HepG2 (cell line): ENCODE data around the gene SIRT1. TPM values are rescaled to one million over a fixed set of nuclear protein-coding genes. Genes with fewer than 3 reads are reported as not detected.

Experiments
- BCL3 ChIP-seq: sonication (generic); formaldehyde crosslinking; IDR thresholded peaks from 2 replicates; pipeline ENCODE4 v1.5.1; 2020; ENCODE audit warnings: mild to moderate bottlenecking, missing genetic modification reagents, moderate library complexity
- CHD2 ChIP-seq: IDR thresholded peaks from 2 replicates; pipeline ENCODE4 v1.6.1; 2011; ENCODE audit warnings: low read depth, low read length, improper control_type of control experiment
- ETV6 ChIP-seq: sonication (generic); formaldehyde crosslinking; conservative IDR thresholded peaks from 2 replicates; pipeline ENCODE4 v1.4.0; 2020; ENCODE audit warnings: missing genetic modification reagents
- GATAD1 ChIP-seq: IDR thresholded peaks from 2 replicates; pipeline ENCODE4 v1.6.1; 2016; ENCODE audit warnings: missing genetic modification reagents, missing compliant biosample characterization
- HCFC1 ChIP-seq: fragments of 150-350 bp; IDR thresholded peaks from 2 replicates; pipeline ENCODE4 v1.6.1; 2014; ENCODE audit warnings: low read depth, low read length
- HDAC1 ChIP-seq: sonication (generic); formaldehyde crosslinking; IDR thresholded peaks from 2 replicates; pipeline ENCODE4 v1.5.1; 2020; ENCODE audit warnings: mild to moderate bottlenecking, missing genetic modification reagents
- HES4 ChIP-seq: sonication (generic); formaldehyde crosslinking; IDR thresholded peaks from 2 replicates; pipeline ENCODE4 v1.9.0; 2021; ENCODE audit warnings: mild to moderate bottlenecking, missing genetic modification reagents, borderline replicate concordance
- HMG20A ChIP-seq: IDR thresholded peaks from 2 replicates; pipeline ENCODE4 v1.6.1; 2016; ENCODE audit warnings: borderline replicate concordance
- NR2F6 ChIP-seq, 2 experiments: IDR thresholded peaks; 2 replicates each; pipeline ENCODE4 v1.6.1; 2016; ENCODE audit warnings: antibody characterized with exemption in 1 of 2, mild to moderate bottlenecking in 1 of 2
- POLR2AphosphoS5 ChIP-seq: IDR thresholded peaks from 2 replicates; pipeline ENCODE4 v1.6.1; 2012; ENCODE audit warnings: low read depth, low read length
- SOX6 ChIP-seq, 2 experiments: fragments of 450-650 bp in 1 of 2; sonication (generic) in 1 of 2; formaldehyde crosslinking in 1 of 2; IDR thresholded peaks; 2 replicates each; pipeline versions ENCODE4 v1.4.0 to v1.6.1; 2017 to 2020; ENCODE audit warnings: antibody characterized with exemption in 1 of 2, mild to moderate bottlenecking in 1 of 2, missing genetic modification reagents in 1 of 2
- THAP11 ChIP-seq: IDR thresholded peaks from 2 replicates; pipeline ENCODE4 v1.6.1; 2016; ENCODE audit warnings: missing biosample characterization, missing genetic modification reagents
- UBTF ChIP-seq: sonication (generic); formaldehyde crosslinking; IDR thresholded peaks from 2 replicates; pipeline ENCODE4 v1.4.0; 2020; ENCODE audit warnings: mild to moderate bottlenecking, missing genetic modification reagents
- ZNF468 ChIP-seq: sonication (generic); formaldehyde crosslinking; IDR thresholded peaks from 2 replicates; pipeline ENCODE4 v1.8.0; 2022; ENCODE audit warnings: mild to moderate bottlenecking, moderate library complexity, missing genetic modification reagents
- polyA plus RNA-seq, 8 experiments: library from polyadenylated mRNA; depleted of rRNA in 3 of 8; stranded (reverse) in 7 of 8; unstranded in 1 of 8; fragments of >200 nt; fragmentation: Illumina TruSeq in 4 of 8; extraction: Trizol in 4 of 8; gene quantifications; 2 replicates each; pipeline versions ENCODE4 v1.2.1 to v1.2.3, GENCODE V29; 2011 to 2016; ENCODE audit warnings: low read depth in 4 of 8, missing spikeins in 1 of 8, mixed read lengths in 1 of 8; ENCODE audit not compliant: insufficient read depth in 1 of 8
- total RNA-seq, 5 experiments: library from RNA; depleted of rRNA; stranded (reverse); fragments of >200 nt; fragmentation: Illumina TruSeq; extraction: Trizol; gene quantifications; 2 replicates each; pipeline ENCODE4 v1.2.3, GENCODE V29; 2016; ENCODE audit warnings: low read depth in 1 of 5
- TF ChIP-seq, protein P1 (sequence below): sonication (generic); formaldehyde crosslinking; IDR thresholded peaks from 2 replicates; pipeline ENCODE4 v1.8.0; 2022; ENCODE audit warnings: low read depth, missing genetic modification reagents
- TF ChIP-seq, protein P2 (sequence below): sonication (generic); formaldehyde crosslinking; IDR thresholded peaks from 2 replicates; pipeline ENCODE4 v1.5.0; 2020; ENCODE audit warnings: mild to moderate bottlenecking, missing genetic modification reagents
- TF ChIP-seq, protein P3 (sequence below): sonication (generic); formaldehyde crosslinking; IDR thresholded peaks from 2 replicates; pipeline ENCODE4 v1.9.0; 2021; ENCODE audit warnings: missing genetic modification reagents, borderline replicate concordance

SIRT1 gene
- total and polyA plus RNA-seq, 2 of the 13 experiments (the other 11 are each of a cell fraction or from before 2014, with no cell fraction given): 9.4 to 10.2 TPM

DNA sequence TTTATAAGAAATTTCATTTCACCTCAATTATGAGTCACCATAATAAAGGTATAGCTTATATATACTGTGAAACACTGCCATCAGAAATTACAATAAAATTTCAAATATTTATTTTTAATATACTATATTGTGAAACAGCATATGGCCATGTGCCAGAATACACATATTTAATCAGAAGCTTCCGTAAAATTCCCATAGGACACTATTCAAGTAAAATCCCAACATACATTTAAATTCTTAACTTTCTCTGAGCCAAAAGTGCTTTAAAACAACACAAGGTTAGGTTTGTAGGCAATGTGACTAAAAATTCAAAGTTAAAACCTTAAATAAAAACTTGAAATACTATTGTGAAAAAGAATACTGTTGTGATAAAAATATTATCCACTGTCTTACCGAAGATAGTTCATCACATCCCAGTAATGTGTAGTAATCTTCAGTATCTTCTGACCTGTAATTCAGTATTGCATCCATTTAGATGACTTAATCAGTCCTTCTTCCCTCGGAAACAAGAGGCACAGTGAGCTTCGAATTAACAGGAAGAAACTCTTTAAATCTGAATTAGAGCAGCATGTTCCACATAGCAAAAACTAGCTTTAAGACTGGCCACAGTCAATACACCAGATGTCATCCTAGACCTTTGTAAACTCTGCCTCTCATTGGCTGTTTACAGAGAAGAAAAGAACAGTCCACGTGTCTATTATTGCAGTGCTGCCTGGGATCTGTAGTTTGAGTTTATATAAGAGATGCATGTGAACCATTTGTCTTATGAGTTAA, 46.7 kb upstream of the SIRT1 start, which contains the start of gene DNAJC12 (continued):
- TF ChIP-seq, protein P1, sequence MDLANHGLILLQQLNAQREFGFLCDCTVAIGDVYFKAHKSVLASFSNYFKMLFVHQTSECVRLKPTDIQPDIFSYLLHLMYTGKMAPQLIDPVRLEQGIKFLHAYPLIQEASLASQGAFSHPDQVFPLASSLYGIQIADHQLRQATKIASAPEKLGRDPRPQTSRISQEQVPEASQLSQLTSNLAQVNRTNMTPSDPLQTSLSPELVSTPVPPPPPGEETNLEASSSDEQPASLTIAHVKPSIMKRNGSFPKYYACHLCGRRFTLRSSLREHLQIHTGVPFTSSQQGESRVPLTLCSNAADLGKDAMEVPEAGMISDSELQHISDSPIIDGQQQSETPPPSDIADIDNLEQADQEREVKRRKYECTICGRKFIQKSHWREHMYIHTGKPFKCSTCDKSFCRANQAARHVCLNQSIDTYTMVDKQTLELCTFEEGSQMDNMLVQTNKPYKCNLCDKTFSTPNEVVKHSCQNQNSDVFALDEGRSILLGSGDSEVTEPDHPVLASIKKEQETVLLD: no peak
- no peak for TF ChIP-seq ZNF468 (CRISPR knock-in tag)
- no peak for TF ChIP-seq NR2F6 (IDR thresholded peaks at IDR 0.05)
- TF ChIP-seq NR2F6 (CRISPR knock-in tag; IDR thresholded peaks at IDR 0.05): 0 out of 2 replicates have a peak, but pooled peaks have one; percentile 15
- TF ChIP-seq THAP11: peak; percentile 97
- TF ChIP-seq HDAC1 (CRISPR knock-in tag): peak; percentile 56
- TF ChIP-seq CHD2: no peak
- TF ChIP-seq, protein P2, sequence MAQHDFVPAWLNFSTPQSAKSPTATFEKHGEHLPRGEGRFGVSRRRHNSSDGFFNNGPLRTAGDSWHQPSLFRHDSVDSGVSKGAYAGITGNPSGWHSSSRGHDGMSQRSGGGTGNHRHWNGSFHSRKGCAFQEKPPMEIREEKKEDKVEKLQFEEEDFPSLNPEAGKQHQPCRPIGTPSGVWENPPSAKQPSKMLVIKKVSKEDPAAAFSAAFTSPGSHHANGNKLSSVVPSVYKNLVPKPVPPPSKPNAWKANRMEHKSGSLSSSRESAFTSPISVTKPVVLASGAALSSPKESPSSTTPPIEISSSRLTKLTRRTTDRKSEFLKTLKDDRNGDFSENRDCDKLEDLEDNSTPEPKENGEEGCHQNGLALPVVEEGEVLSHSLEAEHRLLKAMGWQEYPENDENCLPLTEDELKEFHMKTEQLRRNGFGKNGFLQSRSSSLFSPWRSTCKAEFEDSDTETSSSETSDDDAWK (CRISPR knock-in tag): no peak
- peak; percentile 76 for TF ChIP-seq POLR2AphosphoS5
- peak; percentile 75 for TF ChIP-seq HCFC1
- TF ChIP-seq GATAD1: no peak
- TF ChIP-seq, protein P3, sequence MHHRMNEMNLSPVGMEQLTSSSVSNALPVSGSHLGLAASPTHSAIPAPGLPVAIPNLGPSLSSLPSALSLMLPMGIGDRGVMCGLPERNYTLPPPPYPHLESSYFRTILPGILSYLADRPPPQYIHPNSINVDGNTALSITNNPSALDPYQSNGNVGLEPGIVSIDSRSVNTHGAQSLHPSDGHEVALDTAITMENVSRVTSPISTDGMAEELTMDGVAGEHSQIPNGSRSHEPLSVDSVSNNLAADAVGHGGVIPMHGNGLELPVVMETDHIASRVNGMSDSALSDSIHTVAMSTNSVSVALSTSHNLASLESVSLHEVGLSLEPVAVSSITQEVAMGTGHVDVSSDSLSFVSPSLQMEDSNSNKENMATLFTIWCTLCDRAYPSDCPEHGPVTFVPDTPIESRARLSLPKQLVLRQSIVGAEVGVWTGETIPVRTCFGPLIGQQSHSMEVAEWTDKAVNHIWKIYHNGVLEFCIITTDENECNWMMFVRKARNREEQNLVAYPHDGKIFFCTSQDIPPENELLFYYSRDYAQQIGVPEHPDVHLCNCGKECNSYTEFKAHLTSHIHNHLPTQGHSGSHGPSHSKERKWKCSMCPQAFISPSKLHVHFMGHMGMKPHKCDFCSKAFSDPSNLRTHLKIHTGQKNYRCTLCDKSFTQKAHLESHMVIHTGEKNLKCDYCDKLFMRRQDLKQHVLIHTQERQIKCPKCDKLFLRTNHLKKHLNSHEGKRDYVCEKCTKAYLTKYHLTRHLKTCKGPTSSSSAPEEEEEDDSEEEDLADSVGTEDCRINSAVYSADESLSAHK (CRISPR knock-in tag): no peak
- TF ChIP-seq HMG20A (CRISPR knock-in tag): 0 out of 2 replicates have a peak, but pooled peaks have one; percentile 23
- TF ChIP-seq UBTF (CRISPR knock-in tag): no peak
- no peak for TF ChIP-seq ETV6
- TF ChIP-seq SOX6 (IDR thresholded peaks at IDR 0.05): no peak
- TF ChIP-seq SOX6 (CRISPR knock-in tag; IDR thresholded peaks at IDR 0.05): peak; percentile 42; the same call in 1 of the 2 replicates
- TF ChIP-seq HES4 (CRISPR knock-in tag): no peak
- no peak for TF ChIP-seq BCL3 (CRISPR knock-in tag)
